Measurements from ENCODE around the gene CMTM1. TPM values are rescaled to one million over a fixed set of nuclear protein-coding genes. Genes with fewer than 3 reads are reported as not detected.

CMTM1 gene
- total RNA-seq, 1 experiment from 2014 or later, result 5.6 TPM

Other genes starting within 250 kb of the CMTM1 start
- gene CDH5, start 199.7 kb upstream of the CMTM1 start, total RNA-seq (2022), result 0.25 and 0.26 TPM in 2 replicates
- not detected in 2 replicates for gene BEAN1, start 139.1 kb upstream of the CMTM1 start, total RNA-seq (2022)
- 18.2 and 19.3 TPM in 2 replicates for gene TK2, start 16.3 kb upstream of the CMTM1 start, total RNA-seq (2022)
- gene CKLF, start 13.9 kb upstream of the CMTM1 start, total RNA-seq (2022), result 96.4 and 103 TPM in 2 replicates
- not detected in 2 replicates for gene CMTM2, start 13.0 kb downstream of the CMTM1 start, total RNA-seq (2022)
- 25.5 and 26.9 TPM in 2 replicates for gene CMTM3, start 38.3 kb downstream of the CMTM1 start, total RNA-seq (2022)
- 106 and 108 TPM in 2 replicates for gene CMTM4, start 130.3 kb downstream of the CMTM1 start, total RNA-seq (2022)
- gene DYNC1LI2, start 185.2 kb downstream of the CMTM1 start, total RNA-seq (2022), result 180 and 182 TPM in 2 replicates
- not detected in 2 replicates for gene TERB1, start 235.1 kb downstream of the CMTM1 start, total RNA-seq (2022)